Mammary epithelial cell (primary cell): ENCODE data around the gene PACSIN2.

Source experiments
- EZH2 ChIP-seq: IDR thresholded peaks from 2 replicates; pipeline ENCODE4 v1.6.1; 2012; ENCODE audit warnings: low read length, inconsistent platforms, borderline replicate concordance
- TF ChIP-seq, protein P1 (sequence below), 2 donors: IDR thresholded peaks in 1 of 2; conservative IDR thresholded peaks in 1 of 2; 2 replicates each; pipeline ENCODE4 v1.5.1; 2011 to 2012; ENCODE audit warnings: inconsistent platforms in 2 of 2, low read length in 2 of 2, mild to moderate bottlenecking in 2 of 2, control low read depth in 1 of 2, low read depth in 1 of 2; ENCODE audit not compliant: insufficient read depth in 1 of 2; ENCODE audit errors: extremely low read depth in 1 of 2

DNA sequence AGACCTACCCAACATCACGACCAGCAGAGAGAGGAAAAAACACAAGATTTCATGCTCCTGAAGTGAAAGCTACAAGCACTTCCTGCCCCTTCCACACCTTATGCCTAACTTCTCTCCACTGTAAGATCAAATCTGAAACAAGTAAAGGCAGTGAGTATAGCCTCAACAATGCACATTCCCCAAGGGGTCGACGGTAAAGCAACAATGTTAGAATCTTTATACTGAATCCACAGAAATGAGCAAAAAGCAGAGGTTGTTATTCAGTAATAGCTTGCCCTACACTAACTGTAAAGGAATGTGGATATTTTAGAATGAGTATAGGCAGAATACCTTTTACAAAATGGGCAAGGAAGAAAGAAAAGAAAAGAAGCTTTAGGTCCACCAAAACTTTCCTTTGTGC lies 173.5 kb downstream of the PACSIN2 start:
- TF ChIP-seq, protein P1, sequence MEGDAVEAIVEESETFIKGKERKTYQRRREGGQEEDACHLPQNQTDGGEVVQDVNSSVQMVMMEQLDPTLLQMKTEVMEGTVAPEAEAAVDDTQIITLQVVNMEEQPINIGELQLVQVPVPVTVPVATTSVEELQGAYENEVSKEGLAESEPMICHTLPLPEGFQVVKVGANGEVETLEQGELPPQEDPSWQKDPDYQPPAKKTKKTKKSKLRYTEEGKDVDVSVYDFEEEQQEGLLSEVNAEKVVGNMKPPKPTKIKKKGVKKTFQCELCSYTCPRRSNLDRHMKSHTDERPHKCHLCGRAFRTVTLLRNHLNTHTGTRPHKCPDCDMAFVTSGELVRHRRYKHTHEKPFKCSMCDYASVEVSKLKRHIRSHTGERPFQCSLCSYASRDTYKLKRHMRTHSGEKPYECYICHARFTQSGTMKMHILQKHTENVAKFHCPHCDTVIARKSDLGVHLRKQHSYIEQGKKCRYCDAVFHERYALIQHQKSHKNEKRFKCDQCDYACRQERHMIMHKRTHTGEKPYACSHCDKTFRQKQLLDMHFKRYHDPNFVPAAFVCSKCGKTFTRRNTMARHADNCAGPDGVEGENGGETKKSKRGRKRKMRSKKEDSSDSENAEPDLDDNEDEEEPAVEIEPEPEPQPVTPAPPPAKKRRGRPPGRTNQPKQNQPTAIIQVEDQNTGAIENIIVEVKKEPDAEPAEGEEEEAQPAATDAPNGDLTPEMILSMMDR (conservative IDR thresholded peaks at IDR 0.05 in 1 of 2, IDR thresholded peaks at IDR 0.05 in 1 of 2; ENCODE audit: extremely low read depth in 1 of 2, insufficient read depth in 1 of 2, low read depth in 1 of 2, low read length in 2 of 2) = no peak
- no peak for TF ChIP-seq EZH2
